Measurements from ENCODE around the gene ITGA1.
"Not testable (repeated sequence)": the region's sequence is repeated elsewhere in the genome, so short reads cannot be mapped to it uniquely, and the experiment has no call there.

Gene ITGA1

DNA sequence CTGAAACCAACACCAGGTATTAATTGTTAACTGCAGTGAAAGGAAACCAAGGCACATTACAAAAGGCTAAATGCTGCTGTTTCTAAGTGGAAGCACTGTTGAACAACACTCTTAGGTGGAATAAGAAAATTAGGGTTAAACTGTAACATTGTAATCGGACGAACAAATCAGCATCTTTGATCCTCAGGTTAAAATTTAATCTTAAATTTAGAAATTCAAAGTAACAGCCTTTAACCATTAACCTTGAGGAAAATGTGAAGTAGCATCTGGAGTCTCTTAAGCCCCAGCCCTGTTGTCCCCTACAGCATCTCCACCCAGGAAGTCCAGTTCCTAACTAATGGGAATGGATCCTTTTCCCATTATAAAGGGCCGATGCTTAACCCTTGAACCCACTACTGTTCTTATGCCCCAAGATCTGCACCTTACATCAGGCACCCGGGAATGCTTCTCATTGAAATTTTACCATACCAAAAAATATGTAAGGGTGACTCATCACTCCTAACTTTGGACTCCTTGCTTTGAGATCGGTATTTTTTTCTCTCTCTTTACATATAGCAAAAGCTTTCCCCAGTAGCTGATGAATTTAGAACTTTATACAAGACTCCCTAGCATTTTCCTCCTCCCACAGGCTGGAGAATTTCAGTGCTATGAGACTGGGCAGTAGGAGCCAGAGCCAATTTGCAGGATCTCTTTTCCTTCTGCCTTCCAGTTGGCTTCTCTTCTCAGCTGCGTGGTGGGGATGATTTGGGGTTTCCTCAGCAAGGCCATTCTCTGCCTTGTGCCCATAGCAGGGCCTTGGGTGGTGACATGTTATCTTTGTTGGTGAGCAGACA is 169.4 kb downstream of the ITGA1 start:
- DNase-seq (no peak), ATAC-seq (no peak)
- no peaks in the 10 kb centered on the region for H3K4me1 Mint-ChIP-seq
- peaks cover 6% of the 10 kb centered on the region for H3K9me3 Mint-ChIP-seq
- H3K27me3 Mint-ChIP-seq, result peaks cover 4% of the 10 kb centered on the region
- H3K4me3 Mint-ChIP-seq, result no peak overlapping the region
- no peak overlapping the region for H3K27ac Mint-ChIP-seq
- H3K36me3 Mint-ChIP-seq (ENCODE audit: low read depth), result no peaks in the 10 kb centered on the region

DNA sequence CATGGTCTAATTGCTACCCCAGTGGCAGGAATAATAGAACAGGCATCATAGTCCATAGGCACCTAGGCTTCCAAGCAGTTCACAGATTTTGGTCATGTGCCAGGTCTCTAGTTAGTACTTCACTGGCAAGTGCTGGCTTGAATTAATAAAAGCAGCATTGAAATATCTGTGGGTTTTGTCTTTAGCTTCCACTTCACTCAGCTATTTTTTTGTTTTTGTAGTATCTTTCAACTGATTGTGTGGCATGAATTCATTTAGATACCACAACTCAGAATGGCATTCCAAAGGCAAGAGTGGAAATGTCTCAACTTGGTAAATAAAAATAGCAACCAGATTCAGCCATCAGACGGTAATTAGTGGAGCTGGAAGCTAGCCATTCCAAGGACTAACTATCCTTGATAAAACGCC is 173.6 kb downstream of the ITGA1 start:
- ATAC-seq, result no peak

DNA sequence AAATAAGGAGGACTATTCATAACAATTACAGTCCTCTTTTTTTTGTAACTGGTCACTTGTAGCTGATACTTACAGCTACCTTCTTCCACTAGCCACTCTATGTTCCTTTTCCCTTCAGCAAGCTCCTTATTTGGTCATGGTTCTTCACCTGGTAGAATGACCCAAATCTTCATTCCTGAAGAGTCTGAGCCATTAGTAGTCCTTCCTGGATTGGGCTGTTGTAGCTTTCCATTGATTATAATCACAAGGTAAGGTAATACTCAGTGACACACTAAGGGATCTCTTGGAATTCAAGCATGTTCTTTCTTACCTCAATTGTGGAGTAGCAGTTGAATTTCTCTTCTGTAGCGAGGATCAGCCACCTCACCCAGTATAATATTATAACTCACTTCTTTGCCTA is 175.9 kb downstream of the ITGA1 start:
- H3K4me3 Mint-ChIP-seq, result no peak overlapping the region
- no peaks in the 10 kb centered on the region for H3K4me1 Mint-ChIP-seq
- no peak overlapping the region for H3K27ac Mint-ChIP-seq
- DNase-seq (no peak), ATAC-seq (no peak)
- H3K36me3 Mint-ChIP-seq (ENCODE audit: low read depth), result no peaks in the 10 kb centered on the region
- H3K9me3 Mint-ChIP-seq, result peaks cover 10% of the 10 kb centered on the region
- peaks cover 16% of the 10 kb centered on the region for H3K27me3 Mint-ChIP-seq

More for the DNA sequence above, 173.6 kb downstream of the ITGA1 start:
- peaks cover 6% of the 10 kb centered on the region for H3K9me3 Mint-ChIP-seq
- H3K4me1 Mint-ChIP-seq, result no peaks in the 10 kb centered on the region
- H3K27ac Mint-ChIP-seq, result no peak overlapping the region
- H3K36me3 Mint-ChIP-seq (ENCODE audit: low read depth), result no peaks in the 10 kb centered on the region
- no peak for DNase-seq
- H3K4me3 Mint-ChIP-seq, result no peak overlapping the region
- peaks cover 5% of the 10 kb centered on the region for H3K27me3 Mint-ChIP-seq

DNA sequence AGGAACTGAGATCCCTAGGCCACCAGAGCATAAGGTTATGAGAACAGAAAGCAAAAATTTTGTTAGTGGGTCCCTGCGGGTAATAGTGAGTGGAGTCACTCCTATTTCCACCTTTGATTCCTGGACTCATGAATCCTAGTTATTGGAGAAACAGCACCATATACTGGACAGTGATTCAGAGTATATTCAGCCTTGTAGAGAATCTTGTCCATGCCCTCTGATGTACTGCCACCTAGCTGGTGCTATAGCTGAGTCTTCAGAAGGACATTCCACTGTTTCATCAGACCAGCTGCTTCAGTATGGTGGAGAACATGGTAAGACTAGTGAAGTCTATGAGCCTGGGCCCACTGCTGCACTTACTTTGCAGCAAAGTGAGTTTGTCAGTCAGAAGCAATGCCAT is 176.4 kb downstream of the ITGA1 start:
- H3K9me3 Mint-ChIP-seq, result peaks cover 14% of the 10 kb centered on the region
- H3K4me3 Mint-ChIP-seq, result no peak overlapping the region
- H3K4me1 Mint-ChIP-seq, result no peaks in the 10 kb centered on the region
- DNase-seq (no peak), ATAC-seq (no peak)
- H3K27me3 Mint-ChIP-seq, result peaks cover 20% of the 10 kb centered on the region
- H3K27ac Mint-ChIP-seq, result no peak overlapping the region
- H3K36me3 Mint-ChIP-seq (ENCODE audit: low read depth), result no peaks in the 10 kb centered on the region

DNA sequence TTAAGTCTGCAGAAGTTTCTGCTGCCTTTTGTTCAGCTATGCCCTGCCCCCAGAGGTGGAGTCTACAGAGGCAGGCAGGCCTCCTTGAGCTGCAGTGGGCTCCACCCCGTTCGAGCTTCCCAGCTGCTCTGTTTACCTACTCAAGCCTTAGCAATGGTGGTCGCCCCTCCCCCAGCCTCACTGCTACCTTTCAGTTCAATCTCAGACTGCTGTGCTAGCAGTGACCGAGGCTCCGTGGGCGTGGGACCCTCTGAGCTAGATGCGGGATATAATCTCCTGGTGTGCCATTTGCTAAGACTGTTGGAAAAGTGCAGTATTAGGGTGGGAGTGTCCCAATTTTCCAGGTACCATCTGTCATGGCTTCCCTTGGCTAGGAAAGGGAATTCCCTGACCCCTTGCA is 188.4 kb downstream of the ITGA1 start:
- H3K27me3 Mint-ChIP-seq, result peaks cover 29% of the 10 kb centered on the region
- not testable (repeated sequence) for H3K27ac Mint-ChIP-seq; ATAC-seq; H3K36me3 Mint-ChIP-seq (ENCODE audit: low read depth); H3K4me1 Mint-ChIP-seq; H3K9me3 Mint-ChIP-seq; H3K4me3 Mint-ChIP-seq; DNase-seq

DNA sequence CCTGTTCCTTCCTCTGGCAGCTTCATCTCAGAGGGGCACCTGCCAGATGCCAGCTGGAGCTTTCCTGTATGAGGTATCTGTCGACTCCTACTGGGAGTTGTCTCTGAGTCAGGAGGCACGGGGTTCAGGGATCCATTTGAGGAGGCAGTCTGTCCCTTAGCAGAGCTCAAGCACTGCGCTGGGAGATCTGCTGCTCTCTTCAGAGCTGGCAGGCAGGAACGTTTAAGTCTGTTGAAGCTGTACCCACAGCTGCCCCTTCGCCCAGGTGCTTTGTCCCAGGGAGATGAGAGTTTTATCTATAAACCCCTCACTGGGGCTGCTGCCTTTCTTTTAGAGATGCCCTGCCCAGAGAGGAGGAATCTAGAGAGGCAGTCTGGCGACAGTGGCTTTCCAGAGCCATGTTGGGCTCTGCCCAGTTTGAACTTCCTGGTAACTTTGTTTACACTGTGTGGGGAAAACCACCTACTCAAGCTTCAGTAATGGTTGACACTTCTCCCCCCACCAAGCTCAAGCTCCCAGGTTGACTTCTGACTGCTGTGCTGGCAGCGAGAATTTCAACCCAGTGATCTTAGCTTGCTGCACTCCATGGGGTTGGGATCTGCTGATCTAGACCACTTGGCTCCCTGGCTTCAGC is 189.7 kb downstream of the ITGA1 start:
- Mint-ChIP-seq H3K4me1 (no peaks in the 10 kb centered on the region), H3K27ac (no peak overlapping the region), H3K4me3 (no peak overlapping the region), H3K36me3 (ENCODE audit: low read depth) (peaks cover 3% of the 10 kb centered on the region), H3K27me3 (peaks cover 32% of the 10 kb centered on the region), H3K9me3 (peaks cover 6% of the 10 kb centered on the region)
- no peak for DNase-seq
- ATAC-seq, result no peak

DNA sequence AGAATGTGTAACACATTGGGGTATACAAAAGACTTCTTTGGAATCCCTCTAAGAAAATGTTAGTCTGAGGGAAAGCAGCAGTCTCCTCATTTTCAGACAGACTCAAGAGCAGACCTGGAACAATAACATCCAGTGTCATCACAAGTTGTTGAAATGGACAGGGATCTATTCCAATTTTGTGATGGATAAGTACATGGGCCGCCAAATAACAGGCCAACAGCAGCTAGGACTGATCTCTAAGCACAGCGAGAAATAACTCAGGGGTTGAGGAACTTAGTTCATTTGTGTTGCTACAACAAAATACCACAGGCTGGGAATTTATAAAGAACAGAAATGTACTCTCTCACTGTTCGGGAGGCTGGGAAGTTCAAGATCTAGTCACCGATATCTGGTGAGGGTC is 193.8 kb downstream of the ITGA1 start:
- Mint-ChIP-seq H3K36me3 (ENCODE audit: low read depth) (peaks cover 3% of the 10 kb centered on the region), H3K4me3 (no peak overlapping the region), H3K27ac (no peak overlapping the region), H3K4me1 (peaks cover 13% of the 10 kb centered on the region), H3K9me3 (no peaks in the 10 kb centered on the region), H3K27me3 (peaks cover 37% of the 10 kb centered on the region)
- DNase-seq (no peak), ATAC-seq (no peak)

DNA sequence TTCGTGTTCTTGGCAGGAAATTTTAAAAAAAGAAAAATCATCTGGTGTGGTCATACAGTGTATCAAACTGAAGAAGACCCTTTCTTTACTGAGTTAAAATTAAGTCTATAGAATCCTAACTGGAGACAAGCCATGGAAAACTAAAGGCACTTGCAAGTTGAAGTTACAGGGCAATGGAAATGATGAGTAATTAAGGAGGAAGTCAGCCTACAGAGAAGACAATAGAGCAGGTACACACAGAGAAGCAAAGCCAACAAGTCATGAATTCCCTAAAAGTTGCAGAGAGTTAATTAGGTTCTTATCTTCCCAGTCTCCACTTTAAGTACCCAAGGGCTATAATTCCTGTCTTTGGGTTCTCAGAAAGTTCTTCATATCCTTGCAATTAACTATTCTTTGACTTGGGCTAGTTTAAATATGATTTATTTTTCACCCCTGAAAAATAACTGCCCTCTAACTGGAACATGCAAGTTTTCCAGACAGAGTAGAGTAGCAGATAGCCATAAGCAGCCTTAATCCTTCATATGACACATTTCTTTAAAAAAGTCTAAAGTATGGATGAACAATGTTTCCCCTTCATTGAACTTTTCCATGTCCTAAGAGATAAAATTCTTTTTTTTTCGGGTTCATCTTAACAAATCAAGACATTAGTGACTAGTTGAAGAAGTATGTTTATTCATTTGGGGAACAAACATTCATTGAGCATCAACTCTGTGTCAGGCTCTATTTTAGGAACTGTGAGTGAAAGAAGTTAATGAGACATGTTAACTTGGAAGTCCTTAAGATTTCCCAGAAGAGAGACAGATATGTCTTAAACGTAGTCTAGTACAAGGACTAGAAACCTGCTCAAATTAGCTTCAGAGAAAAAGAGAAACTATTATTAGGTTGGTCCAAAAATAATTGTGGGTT is 196.3 kb downstream of the ITGA1 start:
- Mint-ChIP-seq H3K27me3 (peaks cover 48% of the 10 kb centered on the region), H3K36me3 (ENCODE audit: low read depth) (no peaks in the 10 kb centered on the region), H3K4me3 (no peak overlapping the region), H3K27ac (no peak overlapping the region), H3K9me3 (no peaks in the 10 kb centered on the region), H3K4me1 (peaks cover 29% of the 10 kb centered on the region)
- no peak for DNase-seq
- no peak for ATAC-seq

DNA sequence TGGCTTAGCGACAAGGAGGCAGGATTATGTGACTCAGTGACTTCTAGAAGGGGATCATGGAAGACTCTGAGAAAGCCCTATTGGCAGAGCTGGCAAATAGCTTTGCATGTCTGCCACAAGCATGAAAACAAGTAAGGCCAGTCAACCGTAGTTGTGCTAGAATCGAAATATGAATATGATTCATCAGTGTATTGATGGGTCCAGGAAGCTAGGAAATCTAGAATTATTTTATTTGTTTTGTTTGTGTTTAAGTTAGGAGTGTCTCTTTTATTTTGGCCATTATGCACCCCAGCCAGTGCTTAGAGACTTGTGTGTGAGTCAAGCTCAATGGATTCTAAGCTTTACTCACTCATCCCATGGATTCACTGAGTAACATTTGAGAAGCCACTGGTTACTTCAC is 197.6 kb downstream of the ITGA1 start:
- H3K36me3 Mint-ChIP-seq (ENCODE audit: low read depth), result no peaks in the 10 kb centered on the region
- no peaks in the 10 kb centered on the region for H3K9me3 Mint-ChIP-seq
- H3K27me3 Mint-ChIP-seq, result peaks cover 46% of the 10 kb centered on the region
- no peak overlapping the region for H3K27ac Mint-ChIP-seq
- H3K4me3 Mint-ChIP-seq, result no peak overlapping the region
- H3K4me1 Mint-ChIP-seq, result peaks cover 35% of the 10 kb centered on the region
- no peak for DNase-seq
- ATAC-seq, result no peak

DNA sequence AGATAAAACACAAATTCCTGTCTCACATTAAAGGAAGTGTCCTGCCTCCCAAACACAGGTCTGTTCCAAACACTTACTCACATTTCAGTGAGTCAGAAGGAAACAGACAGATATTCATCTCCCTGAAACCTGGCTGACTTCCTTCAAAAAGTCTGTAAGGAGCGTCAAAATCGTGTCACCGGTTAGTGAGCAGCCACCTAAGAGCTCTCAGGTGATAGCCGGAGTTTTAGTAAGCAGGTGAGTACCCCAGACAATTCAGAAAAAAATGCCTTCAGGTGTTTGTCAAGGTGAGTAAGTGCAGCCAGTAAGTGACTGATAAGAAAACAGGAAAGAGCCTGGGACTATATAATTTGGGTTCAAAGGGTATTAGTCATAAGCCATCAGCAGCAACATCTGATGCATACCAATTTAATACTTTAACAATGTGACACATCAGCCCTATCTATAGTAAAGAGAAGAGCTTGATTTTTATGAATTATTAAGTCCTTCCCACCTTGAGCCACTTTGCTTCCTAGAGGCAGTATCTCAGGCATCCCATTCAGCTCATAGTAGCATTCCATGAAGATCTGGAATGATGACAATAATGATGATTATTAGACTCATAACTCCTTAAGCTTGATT is 200.1 kb downstream of the ITGA1 start:
- peaks cover 36% of the 10 kb centered on the region for H3K4me1 Mint-ChIP-seq
- peak overlapping the region; percentile 65 for H3K4me3 Mint-ChIP-seq
- DNase-seq, result no peak
- peak; percentile 63 for ATAC-seq
- no peaks in the 10 kb centered on the region for H3K9me3 Mint-ChIP-seq
- H3K36me3 Mint-ChIP-seq (ENCODE audit: low read depth), result no peaks in the 10 kb centered on the region
- H3K27me3 Mint-ChIP-seq, result peaks cover 52% of the 10 kb centered on the region
- H3K27ac Mint-ChIP-seq, result no peak overlapping the region

DNA sequence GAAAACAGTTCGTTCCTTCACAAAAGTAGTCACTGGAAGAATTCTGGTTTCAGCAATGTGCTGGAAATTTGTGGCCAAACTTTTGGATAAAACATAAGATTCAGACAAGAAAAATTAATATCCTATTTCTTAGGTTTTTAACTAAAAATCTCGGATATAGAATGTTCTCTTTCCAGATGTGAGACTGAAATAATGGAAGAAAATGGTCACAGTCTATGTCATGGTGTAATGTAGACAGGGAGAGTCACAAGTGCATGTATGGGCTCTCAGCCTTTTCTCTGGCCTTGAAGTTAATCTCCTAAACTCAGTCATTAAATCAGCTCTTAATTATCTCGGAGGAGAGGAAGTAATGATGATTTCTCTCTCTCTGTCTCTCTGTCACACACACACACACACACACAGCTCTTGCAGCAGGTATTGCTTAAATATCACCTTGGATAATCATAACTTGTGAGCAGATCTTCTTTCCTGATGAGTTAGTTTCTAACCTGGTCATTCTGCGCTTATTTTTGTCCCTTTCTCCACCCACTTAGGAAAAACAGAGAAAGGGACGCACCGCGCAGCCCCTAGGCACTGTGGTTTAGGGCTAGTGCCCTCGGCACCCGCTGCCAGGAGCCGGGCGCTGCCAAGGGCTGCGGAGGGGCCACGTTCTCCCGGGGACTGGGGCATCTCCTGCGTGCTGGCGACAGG is 200.8 kb downstream of the ITGA1 start:
- H3K9me3 Mint-ChIP-seq, result no peaks in the 10 kb centered on the region
- H3K27ac Mint-ChIP-seq, result no peak overlapping the region
- DNase-seq (no peak), ATAC-seq (peak; percentile 12)
- H3K27me3 Mint-ChIP-seq, result peaks cover 51% of the 10 kb centered on the region
- peak overlapping the region; percentile 65 for H3K4me3 Mint-ChIP-seq
- peaks cover 34% of the 10 kb centered on the region for H3K4me1 Mint-ChIP-seq
- H3K36me3 Mint-ChIP-seq (ENCODE audit: low read depth), result no peaks in the 10 kb centered on the region

DNA sequence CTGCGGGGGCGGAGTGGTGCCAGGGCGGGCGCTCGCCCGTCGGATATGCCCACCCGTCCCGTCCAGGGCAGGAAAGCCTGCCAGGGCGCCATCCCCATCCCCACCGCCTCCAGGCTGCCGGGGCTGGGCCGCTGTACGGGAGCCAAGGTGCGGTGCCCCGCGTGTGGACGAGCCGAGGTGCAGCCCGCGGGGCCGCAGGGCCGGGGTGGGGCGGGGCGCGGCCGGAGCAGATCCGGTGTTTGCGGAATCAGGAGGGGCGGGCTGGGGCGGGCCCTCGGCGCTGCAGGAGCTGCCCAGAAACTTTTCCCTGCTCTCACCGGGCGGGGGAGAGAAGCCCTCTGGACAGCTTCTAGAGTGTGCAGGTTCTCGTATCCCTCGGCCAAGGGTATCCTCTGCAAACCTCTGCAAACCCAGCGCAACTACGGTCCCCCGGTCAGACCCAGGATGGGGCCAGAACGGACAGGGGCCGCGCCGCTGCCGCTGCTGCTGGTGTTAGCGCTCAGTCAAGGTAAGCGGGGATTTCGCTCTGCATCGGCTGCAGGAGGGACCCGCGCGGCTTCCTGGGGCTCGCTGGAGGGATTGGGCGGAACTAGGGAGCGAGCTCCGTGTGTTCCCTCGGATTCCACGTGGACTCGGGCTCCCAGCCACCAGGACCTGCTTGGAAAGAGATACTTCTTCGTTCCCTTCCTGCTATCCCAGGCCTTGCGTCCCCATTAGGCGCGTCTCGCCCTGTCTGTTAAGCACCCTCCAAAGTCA is 201.5 kb downstream of the ITGA1 start, which contains the start of gene ITGA2:
TSS of gene ITGA2 (plus strand) at position 328 of the 756 bp plus-strand sequence. CDS start at position 445, 117 bp downstream.
- Mint-ChIP-seq H3K36me3 (ENCODE audit: low read depth) (no peaks in the 10 kb centered on the region), H3K4me1 (peaks cover 28% of the 10 kb centered on the region), H3K27me3 (peaks cover 54% of the 10 kb centered on the region), H3K9me3 (no peaks in the 10 kb centered on the region), H3K27ac (no peak within 1 kb of the TSS), H3K4me3 (peak within 1 kb of the TSS; percentile 70)
- ATAC-seq (peak; percentile 45), DNase-seq (peak; percentile 36)

DNA sequence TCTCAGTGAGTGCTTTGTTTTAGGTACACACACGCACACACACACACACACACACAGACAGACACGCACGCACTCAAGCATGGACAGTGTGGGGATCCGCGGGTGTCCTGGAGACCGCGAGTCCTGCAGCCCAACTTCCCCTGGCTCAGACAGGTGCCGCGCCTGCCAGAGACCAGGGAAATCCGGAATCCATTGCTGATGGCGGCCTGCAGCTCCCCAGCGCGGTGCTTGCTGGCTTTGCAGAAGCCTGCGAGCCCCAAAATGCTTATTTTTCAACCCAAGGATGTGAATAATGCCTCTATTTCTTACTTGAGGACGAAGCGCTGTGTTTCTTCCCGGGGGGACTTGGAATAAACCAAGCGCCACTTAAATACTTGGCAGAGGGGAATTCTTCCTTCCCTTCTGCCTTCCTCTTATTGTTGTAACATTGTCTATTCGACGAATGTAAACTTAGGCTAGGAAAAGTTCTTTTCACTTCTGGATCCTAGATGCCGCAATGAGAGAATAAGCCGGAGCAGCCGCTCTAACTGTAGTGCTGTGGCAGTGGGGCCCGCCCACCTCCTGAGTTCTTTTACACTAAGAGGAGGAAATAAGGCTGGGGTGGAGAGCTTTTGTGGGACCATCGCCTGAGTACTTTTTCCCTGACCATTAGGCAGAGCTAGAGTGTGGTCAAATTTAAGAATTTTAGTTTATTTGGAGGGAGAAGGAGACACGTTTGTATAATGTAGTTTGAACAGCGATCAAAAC is 202.2 kb downstream of the ITGA1 start:
- Mint-ChIP-seq H3K4me3 (peak overlapping the region; percentile 70), H3K4me1 (peaks cover 23% of the 10 kb centered on the region), H3K27me3 (peaks cover 53% of the 10 kb centered on the region)

More for the DNA sequence above, 202.2 kb downstream of the ITGA1 start:
- H3K9me3 Mint-ChIP-seq, result no peaks in the 10 kb centered on the region
- H3K36me3 Mint-ChIP-seq (ENCODE audit: low read depth), result no peaks in the 10 kb centered on the region
- H3K27ac Mint-ChIP-seq, result no peak overlapping the region
- ATAC-seq, result peak; percentile 23
- DNase-seq, result peak; percentile 39
